ENCODE measurements around the gene NUDT14. TPM values are rescaled to one million over a fixed set of nuclear protein-coding genes. Genes with fewer than 3 reads are reported as not detected.

The NUDT14 gene
- total RNA-seq, 2 donors from 2014 or later = 17.1 to 18.9 TPM

DNA sequence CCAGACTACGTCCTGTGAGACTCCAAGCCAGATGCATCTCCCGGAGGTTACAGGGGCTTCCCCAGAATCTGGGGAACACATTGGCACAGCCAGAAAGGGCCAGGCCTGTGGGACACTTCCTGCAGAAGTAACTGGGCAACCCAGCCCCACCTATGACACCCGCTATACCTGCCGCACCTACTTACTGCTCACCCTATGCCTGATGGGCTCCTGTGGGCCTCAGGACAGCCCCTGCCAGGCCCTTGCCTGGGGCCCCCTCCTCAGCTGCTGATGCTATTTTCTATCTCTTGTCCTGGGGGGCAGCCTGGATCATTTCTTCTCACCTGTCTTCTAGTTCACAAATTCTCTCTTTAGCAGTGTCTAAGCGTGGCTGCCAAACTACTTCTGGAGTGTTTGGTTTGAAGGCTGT, 41.3 kb downstream of the NUDT14 start:
- Histone ChIP-seq H3K9me3 (peaks cover 0 to 16% of the 10 kb centered on the region in 2 donors), H3K27ac (no peak overlapping the region), H3K36me3 (peaks cover 12% of the 10 kb centered on the region), H3K27me3 (no peaks in the 10 kb centered on the region), H3K4me1 (no peaks in the 10 kb centered on the region), H3K4me3 (no peak overlapping the region)
- TF ChIP-seq CTCF (IDR thresholded peaks at IDR 0.05) = no peak
- DNase-seq (ENCODE audit: low spot score) = no peak

GRCh38 chr14:105139212-105139825, 41.8 kb downstream of the NUDT14 start:
- Histone ChIP-seq H3K4me1 (no peaks in the 10 kb centered on the region), H3K4me3 (no peak overlapping the region), H3K27ac (no peak overlapping the region), H3K36me3 (peaks cover 12% of the 10 kb centered on the region), H3K9me3 (peaks cover 0 to 16% of the 10 kb centered on the region in 2 donors), H3K27me3 (no peaks in the 10 kb centered on the region)
- TF ChIP-seq CTCF (IDR thresholded peaks at IDR 0.05) = no peak
- DNase-seq (ENCODE audit: low spot score) = no peak

DNA sequence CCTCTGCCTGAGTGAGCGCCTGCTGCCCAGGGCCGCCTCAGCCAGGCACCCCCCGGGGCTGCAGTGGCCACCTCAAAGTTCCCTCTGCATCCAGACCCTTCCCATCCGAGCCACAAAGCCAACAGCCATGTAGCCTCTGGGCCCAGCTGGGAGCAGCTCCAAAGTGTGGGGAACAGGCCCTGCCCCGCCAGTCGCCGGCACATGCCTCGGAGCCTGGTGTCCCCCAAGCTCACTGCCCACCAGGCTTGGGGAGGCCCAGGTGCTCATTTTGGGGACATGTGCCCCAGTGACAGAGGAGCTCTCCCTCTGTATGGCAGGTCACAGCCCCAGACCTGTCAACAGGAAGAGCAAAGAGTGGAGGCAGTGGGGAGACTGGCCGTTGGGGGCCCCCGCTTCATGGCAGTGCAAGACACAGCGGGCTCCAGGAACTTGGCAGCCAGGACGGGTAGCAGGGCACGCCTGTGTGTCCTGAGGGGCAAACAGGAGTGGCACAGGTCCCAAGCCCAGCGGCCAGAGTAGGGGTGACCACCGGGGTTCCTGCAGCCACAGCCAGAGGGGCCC, 42.5 kb downstream of the NUDT14 start:
- Histone ChIP-seq H3K27ac (no peak overlapping the region), H3K4me1 (no peaks in the 10 kb centered on the region), H3K36me3 (peaks cover 12% of the 10 kb centered on the region), H3K9me3 (peaks cover 0 to 16% of the 10 kb centered on the region in 2 donors), H3K27me3 (no peaks in the 10 kb centered on the region), H3K4me3 (no peak overlapping the region)
- DNase-seq (ENCODE audit: low spot score) = no peak
- no peak for TF ChIP-seq CTCF (IDR thresholded peaks at IDR 0.05)

DNA sequence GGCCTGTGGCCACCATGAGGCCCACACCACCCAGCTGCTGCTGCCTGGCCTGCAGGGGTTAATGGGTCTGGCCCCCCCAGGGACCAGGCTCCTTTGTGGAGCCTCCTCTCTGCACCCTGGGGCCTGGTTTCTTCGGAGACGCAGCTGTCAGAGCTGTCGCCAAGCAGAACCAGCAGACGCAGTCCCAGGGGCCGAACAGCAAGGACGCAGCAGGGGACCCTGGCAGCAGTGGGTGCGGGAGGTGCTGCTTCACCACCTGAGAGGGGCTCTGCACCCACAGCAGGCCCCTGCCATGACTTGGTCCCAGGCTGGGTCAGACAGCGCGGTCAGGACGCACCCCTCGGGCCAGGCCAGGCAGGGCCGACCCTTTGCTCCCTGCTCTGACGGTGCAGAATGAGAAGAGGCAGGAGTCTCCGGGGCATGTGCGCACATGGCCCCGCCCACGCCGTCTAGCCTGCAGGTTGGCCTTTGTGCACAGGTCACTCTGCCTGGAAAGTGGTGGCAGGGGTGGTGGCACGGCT, 43.0 kb downstream of the NUDT14 start:
- Histone ChIP-seq H3K4me1 (no peaks in the 10 kb centered on the region), H3K4me3 (no peak overlapping the region), H3K27ac (no peak overlapping the region), H3K9me3 (peaks cover 0 to 16% of the 10 kb centered on the region in 2 donors), H3K36me3 (peaks cover 12% of the 10 kb centered on the region), H3K27me3 (no peaks in the 10 kb centered on the region)
- no peak for DNase-seq (ENCODE audit: low spot score)
- no peak for TF ChIP-seq CTCF (IDR thresholded peaks at IDR 0.05)

GRCh38 chr14:105137481-105138020, 43.6 kb downstream of the NUDT14 start:
- no peak overlapping the region for H3K27ac ChIP-seq
- H3K9me3 ChIP-seq = peaks cover 0 to 16% of the 10 kb centered on the region in 2 donors
- DNase-seq (ENCODE audit: low spot score) = no peak
- TF ChIP-seq CTCF (IDR thresholded peaks at IDR 0.05) = no peak
- H3K4me3 ChIP-seq = no peak overlapping the region
- peaks cover 12% of the 10 kb centered on the region for H3K36me3 ChIP-seq
- H3K4me1 ChIP-seq = no peaks in the 10 kb centered on the region
- no peaks in the 10 kb centered on the region for H3K27me3 ChIP-seq

Measured in right atrium auricular region (tissue), 2 donors.